GM18951 (cell line): ENCODE results near the gene CSMD2.

Source experiments
- POLR2A ChIP-seq: IDR thresholded peaks from 4 replicates; pipeline ENCODE4 v1.6.1; 2011; ENCODE audit warnings: mild to moderate bottlenecking; ENCODE audit not compliant: insufficient read length, insufficient read depth; ENCODE audit errors: extremely low read depth
- in situ Hi-C: fragments of 300-500 bp; cut with MboI; formaldehyde crosslinking; loops from one replicate; pipeline ENCODE4 v1.12.0; 2022; ENCODE audit warnings: low sequenced_read_pairs, mixed read lengths, inconsistent platforms; ENCODE audit not compliant: unreplicated experiment

Gene CSMD2

GRCh38 chr1:34167389-34167788, 2.4 kb upstream of the CSMD2 start:
- no peak for TF ChIP-seq POLR2A
- in situ Hi-C loops: no loop called here

- no peak for TF ChIP-seq POLR2A
- in situ Hi-C loops: no loop called here
Observed at GRCh38 chr1:34166625-34167361, 1.8 kb upstream of the CSMD2 start.

GRCh38 chr1:34166191-34166624, 1.2 kb upstream of the CSMD2 start:
- in situ Hi-C loops: no loop called here
- TF ChIP-seq POLR2A: no peak

GRCh38 chr1:34165422-34165921, 442 bp upstream of the CSMD2 start:
- in situ Hi-C loops: no loop called here
- no peak for TF ChIP-seq POLR2A

- in situ Hi-C loops: no loop called here
- TF ChIP-seq POLR2A: no peak
Observed at GRCh38 chr1:34163792-34164731, 968 bp downstream of the CSMD2 start.

- no peak for TF ChIP-seq POLR2A
- in situ Hi-C loops: no loop called here
Observed at GRCh38 chr1:34162852-34163766, 1.9 kb downstream of the CSMD2 start.

GRCh38 chr1:34156739-34157138, 8.3 kb downstream of the CSMD2 start:
- in situ Hi-C loops: no loop called here
- no peak for TF ChIP-seq POLR2A

- in situ Hi-C loops: no loop called here
- no peak for TF ChIP-seq POLR2A
Observed at GRCh38 chr1:34155860-34156259, 9.2 kb downstream of the CSMD2 start.

GRCh38 chr1:34153246-34153645, 11.8 kb downstream of the CSMD2 start:
- no peak for TF ChIP-seq POLR2A
- in situ Hi-C loops: no loop called here

- in situ Hi-C loops: no loop called here
- TF ChIP-seq POLR2A: no peak
Observed at GRCh38 chr1:34149501-34149900, 15.5 kb downstream of the CSMD2 start.

- no peak for TF ChIP-seq POLR2A
- in situ Hi-C loops: no loop called here
Observed at GRCh38 chr1:34147301-34147700, 17.7 kb downstream of the CSMD2 start.

GRCh38 chr1:34144766-34145165, 20.3 kb downstream of the CSMD2 start:
- no peak for TF ChIP-seq POLR2A
- in situ Hi-C loops: no loop called here
